Measurements from ENCODE around the gene MORN3. TPM values are rescaled to one million over a fixed set of nuclear protein-coding genes. Genes with fewer than 3 reads are reported as not detected.
"Not testable (repeated sequence)": the region's sequence is repeated elsewhere in the genome, so short reads cannot be mapped to it uniquely, and the experiment has no call there.

Gene MORN3
- total and polyA plus RNA-seq, 12 donors = 0.05 to 0.41 (median 0.25) TPM; not detected in 5

DNA sequence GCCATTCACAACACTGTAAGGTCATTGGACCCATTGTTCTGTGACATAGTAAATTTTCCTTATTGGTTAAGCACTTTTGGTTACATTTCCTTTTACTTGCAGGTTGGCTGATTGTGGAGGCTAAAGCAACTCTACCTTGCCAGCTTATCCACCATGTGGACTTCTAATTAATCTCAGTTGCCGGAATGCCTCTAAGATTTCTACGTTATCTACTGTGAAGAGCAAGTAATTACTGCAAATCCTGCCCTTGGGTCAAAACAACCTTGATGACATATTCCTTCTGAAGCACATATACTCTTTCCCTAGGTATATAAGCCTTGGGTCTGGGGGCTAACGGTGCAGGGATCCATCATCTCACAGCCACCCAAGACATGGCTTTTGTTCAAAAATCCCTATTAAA is 19.5 kb upstream of the MORN3 start:
- H3K27ac ChIP-seq = no peak overlapping the region
- TF ChIP-seq POLR2A (IDR thresholded peaks at IDR 0.05) = no peak
- TF ChIP-seq, protein P1, sequence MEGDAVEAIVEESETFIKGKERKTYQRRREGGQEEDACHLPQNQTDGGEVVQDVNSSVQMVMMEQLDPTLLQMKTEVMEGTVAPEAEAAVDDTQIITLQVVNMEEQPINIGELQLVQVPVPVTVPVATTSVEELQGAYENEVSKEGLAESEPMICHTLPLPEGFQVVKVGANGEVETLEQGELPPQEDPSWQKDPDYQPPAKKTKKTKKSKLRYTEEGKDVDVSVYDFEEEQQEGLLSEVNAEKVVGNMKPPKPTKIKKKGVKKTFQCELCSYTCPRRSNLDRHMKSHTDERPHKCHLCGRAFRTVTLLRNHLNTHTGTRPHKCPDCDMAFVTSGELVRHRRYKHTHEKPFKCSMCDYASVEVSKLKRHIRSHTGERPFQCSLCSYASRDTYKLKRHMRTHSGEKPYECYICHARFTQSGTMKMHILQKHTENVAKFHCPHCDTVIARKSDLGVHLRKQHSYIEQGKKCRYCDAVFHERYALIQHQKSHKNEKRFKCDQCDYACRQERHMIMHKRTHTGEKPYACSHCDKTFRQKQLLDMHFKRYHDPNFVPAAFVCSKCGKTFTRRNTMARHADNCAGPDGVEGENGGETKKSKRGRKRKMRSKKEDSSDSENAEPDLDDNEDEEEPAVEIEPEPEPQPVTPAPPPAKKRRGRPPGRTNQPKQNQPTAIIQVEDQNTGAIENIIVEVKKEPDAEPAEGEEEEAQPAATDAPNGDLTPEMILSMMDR (IDR thresholded peaks at IDR 0.05) = no peak
- H3K27me3 ChIP-seq = no peaks in the 10 kb centered on the region
- intact Hi-C loops (cut with DNase I) = no loop called here
- H3K36me3 ChIP-seq (replicated peaks in 1 of 2) = no peaks in the 10 kb centered on the region
- no peak overlapping the region for H3K4me3 ChIP-seq
- DNase-seq = no peak
- peaks cover 0 to 10% of the 10 kb centered on the region in 2 donors for H3K4me1 ChIP-seq (replicated peaks in 1 of 2)
- no peaks in the 10 kb centered on the region for H3K9me3 ChIP-seq (replicated peaks in 1 of 3)
- 59 to 69% (median 64%) methylated on average over 3 of the region's 3 CpGs for WGBS, 4 donors

DNA sequence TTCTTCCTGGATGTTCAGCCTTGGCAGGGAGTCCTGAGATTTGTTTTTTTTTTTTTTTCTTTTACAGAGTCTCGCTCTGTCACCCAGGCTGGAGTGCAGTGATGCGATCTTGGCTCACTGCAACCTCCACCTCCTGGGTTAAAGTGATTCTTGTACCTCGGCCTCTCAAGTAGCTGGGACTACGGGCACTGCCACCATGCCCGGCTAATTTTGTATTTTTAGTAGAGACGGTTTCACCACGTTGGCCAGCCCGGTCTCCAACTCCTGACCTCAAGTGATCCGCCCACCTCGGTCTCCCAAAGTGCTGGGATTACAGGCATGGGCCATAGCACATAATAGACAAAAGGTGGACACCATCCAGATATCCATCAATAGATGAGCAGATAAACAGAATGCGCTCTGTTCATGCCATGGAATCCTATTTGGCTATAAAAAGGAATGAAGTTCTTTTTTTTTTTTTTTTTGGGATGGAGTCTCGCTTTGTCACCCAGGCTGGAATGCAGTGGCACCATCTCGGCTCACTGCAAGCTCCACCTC is 10.3 kb upstream of the MORN3 start:
- H3K4me3 ChIP-seq; H3K27ac ChIP-seq; H3K36me3 ChIP-seq (replicated peaks in 1 of 2); DNase-seq; H3K9me3 ChIP-seq (replicated peaks in 1 of 3); H3K4me1 ChIP-seq (replicated peaks in 1 of 2); H3K27me3 ChIP-seq: not testable (repeated sequence)
- intact Hi-C loops (cut with DNase I) = loop anchor here (2.0 to 10.0 kb wide), 4 partner anchors 123 to 185 kb away; no protein-coding TSS in a partner anchor
- WGBS, 4 donors = 82 to 90% (median 84%) methylated on average over 13 of the region's 13 CpGs

DNA sequence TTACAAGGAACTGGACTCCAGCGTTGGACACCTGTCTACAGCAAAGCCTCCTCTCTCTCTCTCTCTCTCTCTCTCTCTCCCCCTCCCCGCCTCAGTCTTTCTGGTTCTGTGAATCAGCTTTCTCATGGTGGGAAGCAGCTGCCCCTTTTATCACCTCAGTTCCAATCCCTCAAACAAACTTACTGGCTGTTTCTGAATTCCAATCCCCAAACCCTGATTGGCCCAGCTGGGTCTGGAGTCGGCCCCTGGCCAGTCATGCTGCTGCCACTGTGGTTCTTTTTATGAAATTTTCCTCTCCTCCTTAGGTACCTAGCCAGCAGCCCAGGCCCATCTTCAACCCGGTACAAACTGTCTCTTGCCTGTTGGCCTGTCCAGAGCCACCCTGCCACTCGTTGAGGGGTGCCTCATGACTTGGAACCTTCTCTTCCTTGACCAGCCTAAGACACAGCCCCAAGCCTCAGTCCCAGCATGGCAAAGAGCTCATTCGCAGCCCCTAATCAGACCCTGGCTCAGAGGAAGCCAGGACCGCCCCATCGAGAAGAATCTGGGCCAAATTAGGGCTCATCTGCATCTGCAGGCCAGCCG is 9.4 kb upstream of the MORN3 start:
- intact Hi-C loops (cut with DNase I) = loop anchor here (2.0 to 10.0 kb wide), 4 partner anchors 122 to 184 kb away; no protein-coding TSS in a partner anchor
- 77 to 83% (median 81%) methylated on average over 4 to 9 of the region's 9 CpGs for WGBS, 4 donors

DNA sequence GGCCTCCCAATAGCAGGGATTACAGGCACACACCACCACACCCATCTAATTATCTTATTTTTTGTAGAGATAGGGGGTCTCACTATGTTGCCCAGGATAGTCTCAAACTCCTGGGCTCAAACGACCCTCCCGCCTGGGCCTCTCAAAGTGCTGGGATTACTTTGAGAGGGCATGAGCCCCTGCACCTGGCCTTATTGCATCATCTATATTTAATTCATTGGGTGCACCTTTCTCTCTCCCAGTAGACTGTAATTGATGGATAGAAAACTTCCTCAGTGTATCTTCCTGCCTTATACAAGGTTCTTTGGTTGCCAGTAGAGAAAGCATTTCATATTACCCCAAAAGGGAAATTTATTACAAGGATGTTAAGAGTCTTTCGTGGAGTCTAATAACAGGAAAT is 8.9 kb upstream of the MORN3 start:
- no peaks in the 10 kb centered on the region for H3K9me3 ChIP-seq (replicated peaks in 1 of 3)
- H3K27me3 ChIP-seq = no peaks in the 10 kb centered on the region
- TF ChIP-seq POLR2A (IDR thresholded peaks at IDR 0.05) = no peak
- TF ChIP-seq, protein P1 (IDR thresholded peaks at IDR 0.05) = no peak
- WGBS, 4 donors = 81 to 94% (median 85%) methylated on average over 3 of the region's 3 CpGs
- H3K4me1 ChIP-seq (replicated peaks in 1 of 2) = peaks cover 0 to under 1% of the 10 kb centered on the region in 2 donors
- H3K27ac ChIP-seq = no peak overlapping the region
- no peak overlapping the region for H3K4me3 ChIP-seq
- H3K36me3 ChIP-seq (replicated peaks in 1 of 2) = no peaks in the 10 kb centered on the region
- intact Hi-C loops (cut with DNase I) = loop anchor here (2.0 to 10.0 kb wide), 4 partner anchors 122 to 184 kb away; no protein-coding TSS in a partner anchor
- DNase-seq = no peak

More for the DNA sequence above, 9.4 kb upstream of the MORN3 start:
- Histone ChIP-seq H3K36me3 (replicated peaks in 1 of 2) (no peaks in the 10 kb centered on the region), H3K27ac (no peak overlapping the region), H3K9me3 (replicated peaks in 1 of 3) (no peaks in the 10 kb centered on the region), H3K4me3 (no peak overlapping the region), H3K4me1 (replicated peaks in 1 of 2) (no peaks in the 10 kb centered on the region), H3K27me3 (no peaks in the 10 kb centered on the region)
- no peak for DNase-seq
- no peak for TF ChIP-seq POLR2A (IDR thresholded peaks at IDR 0.05)
- TF ChIP-seq, protein P1 (IDR thresholded peaks at IDR 0.05) = no peak

All from adrenal gland (tissue), 12 donors.